Endodermal cell (in vitro differentiated cells): Measurements from ENCODE around the gene TECPR1. TPM values are rescaled to one million over a fixed set of nuclear protein-coding genes. Genes with fewer than 3 reads are reported as not detected.

Experiments used
- DNase-seq: peaks from one replicate; pipeline ENCODE4 v3.0.0-alpha.2; 2017
- H3K27ac ChIP-seq: 2 replicates; pipeline ENCODE4 v1.5.1; 2013; ENCODE audit warnings: mild to moderate bottlenecking, low read depth, low read length, moderate library complexity
- H3K27me3 ChIP-seq: 2 replicates; pipeline ENCODE4 v1.6.1; 2013; ENCODE audit warnings: mild to moderate bottlenecking, low read length, moderate library complexity; ENCODE audit not compliant: insufficient read depth, control insufficient read depth, poor library complexity, severe bottlenecking
- H3K36me3 ChIP-seq: 2 replicates; pipeline ENCODE4 v1.7.0; 2013; ENCODE audit warnings: mild to moderate bottlenecking, low read length, moderate library complexity; ENCODE audit not compliant: control insufficient read depth, insufficient read depth
- H3K4me1 ChIP-seq: one replicate; pipeline ENCODE4 v1.7.0; 2013; ENCODE audit warnings: low read length; ENCODE audit not compliant: control insufficient read depth, insufficient read depth
- H3K4me3 ChIP-seq: 2 replicates; pipeline ENCODE4 v1.5.1; 2013; ENCODE audit warnings: mild to moderate bottlenecking, low read length, moderate library complexity
- H3K9ac ChIP-seq: 2 replicates; pipeline ENCODE4 v1.6.1; 2013; ENCODE audit warnings: mild to moderate bottlenecking, low read length, moderate library complexity; ENCODE audit not compliant: poor library complexity, severe bottlenecking; ENCODE audit errors: extremely low read depth
- H3K9me3 ChIP-seq: 2 replicates; pipeline ENCODE4 v1.6.1; 2013; ENCODE audit warnings: mild to moderate bottlenecking, low read length, moderate library complexity; ENCODE audit not compliant: control insufficient read depth
- H3K27ac Mint-ChIP-seq: 2 replicates; pipeline ENCODE4 v1.8.0; 2020; ENCODE audit warnings: mixed read lengths
- H3K27me3 Mint-ChIP-seq: 2 replicates; pipeline ENCODE4 v1.8.0; 2021; ENCODE audit warnings: mild to moderate bottlenecking, mixed read lengths; ENCODE audit not compliant: insufficient read depth
- H3K36me3 Mint-ChIP-seq: 2 replicates; pipeline ENCODE4 v1.8.0; 2020; ENCODE audit warnings: low read depth, mixed read lengths
- H3K4me1 Mint-ChIP-seq: 2 replicates; pipeline ENCODE4 v1.8.0; 2020; ENCODE audit warnings: mixed read lengths
- H3K4me3 Mint-ChIP-seq: 2 replicates; pipeline ENCODE4 v1.8.0; 2020; ENCODE audit warnings: mild to moderate bottlenecking, moderate library complexity, mixed read lengths
- H3K9me3 Mint-ChIP-seq: 2 replicates; pipeline ENCODE4 v1.8.0; 2020; ENCODE audit warnings: mild to moderate bottlenecking, mixed read lengths
- WGBS, 2 experiments: methylation state at CpG; one replicate each; pipeline versions ENCODE4 v1.1.5 to v1.1.7; 2013; ENCODE audit warnings: missing lambda C conversion rate in 2 of 2, mixed read lengths in 1 of 2; ENCODE audit not compliant: insufficient coverage in 1 of 2, insufficient read length in 1 of 2; 5-methylcytosine and 5-hydroxymethylcytosine counted together
- total RNA-seq, 2 donors: library from RNA; stranded (reverse); fragmentation: NEBNext Ultra II Directional in 1 of 2; extraction: Animal tissue kit (Norgen Biotek cat#: 25700) in 1 of 2; gene quantifications; 2 replicates in 1 of 2; 3 replicates in 1 of 2; pipeline ENCODE4 v1.2.1, GENCODE V29; 2021
- TF ChIP-seq, protein P1 (sequence below): fragments of 200-600 bp; sonication (generic); conservative IDR thresholded peaks from 2 replicates; pipeline ENCODE4 v1.5.0; 2021; ENCODE audit warnings: antibody characterized with exemption, mild to moderate bottlenecking

TECPR1 gene
- total RNA-seq, 2 donors from 2014 or later = 27.2 to 32.0 TPM

DNA sequence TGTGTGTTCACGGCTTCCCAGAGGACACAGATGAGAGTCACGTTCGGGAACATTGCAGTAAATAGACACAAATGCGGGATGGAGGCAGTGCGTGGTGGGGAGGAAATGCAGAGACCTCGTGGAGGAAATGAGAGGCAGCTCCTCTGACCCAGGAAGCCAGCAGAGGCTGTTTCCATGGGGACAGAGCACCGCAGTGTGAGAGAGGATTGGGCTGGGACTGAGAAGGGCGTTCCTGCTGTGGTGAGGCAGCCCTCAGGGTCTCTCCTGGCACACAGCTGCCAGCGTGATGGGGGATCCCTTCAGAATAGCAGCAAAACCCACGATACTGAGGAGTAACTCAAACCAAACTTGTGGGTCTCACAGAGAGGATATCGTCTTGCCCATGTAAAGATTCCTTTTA is 62.5 kb downstream of the TECPR1 start:
- TF ChIP-seq, protein P1, sequence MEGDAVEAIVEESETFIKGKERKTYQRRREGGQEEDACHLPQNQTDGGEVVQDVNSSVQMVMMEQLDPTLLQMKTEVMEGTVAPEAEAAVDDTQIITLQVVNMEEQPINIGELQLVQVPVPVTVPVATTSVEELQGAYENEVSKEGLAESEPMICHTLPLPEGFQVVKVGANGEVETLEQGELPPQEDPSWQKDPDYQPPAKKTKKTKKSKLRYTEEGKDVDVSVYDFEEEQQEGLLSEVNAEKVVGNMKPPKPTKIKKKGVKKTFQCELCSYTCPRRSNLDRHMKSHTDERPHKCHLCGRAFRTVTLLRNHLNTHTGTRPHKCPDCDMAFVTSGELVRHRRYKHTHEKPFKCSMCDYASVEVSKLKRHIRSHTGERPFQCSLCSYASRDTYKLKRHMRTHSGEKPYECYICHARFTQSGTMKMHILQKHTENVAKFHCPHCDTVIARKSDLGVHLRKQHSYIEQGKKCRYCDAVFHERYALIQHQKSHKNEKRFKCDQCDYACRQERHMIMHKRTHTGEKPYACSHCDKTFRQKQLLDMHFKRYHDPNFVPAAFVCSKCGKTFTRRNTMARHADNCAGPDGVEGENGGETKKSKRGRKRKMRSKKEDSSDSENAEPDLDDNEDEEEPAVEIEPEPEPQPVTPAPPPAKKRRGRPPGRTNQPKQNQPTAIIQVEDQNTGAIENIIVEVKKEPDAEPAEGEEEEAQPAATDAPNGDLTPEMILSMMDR = no peak
- no peak overlapping the region for H3K27ac ChIP-seq
- no peak overlapping the region for H3K4me3 ChIP-seq
- no peak overlapping the region for H3K27ac Mint-ChIP-seq
- no peaks in the 10 kb centered on the region for H3K27me3 Mint-ChIP-seq
- DNase-seq = no peak
- H3K27me3 ChIP-seq = no peaks in the 10 kb centered on the region
- WGBS, 2 experiments = 89 to 95% methylated on average over 9 to 11 of the region's 11 CpGs
- peaks cover 46% of the 10 kb centered on the region for H3K36me3 ChIP-seq
- no peaks in the 10 kb centered on the region for H3K9me3 ChIP-seq
- H3K9ac ChIP-seq = no peak overlapping the region
- H3K4me1 ChIP-seq = no peaks in the 10 kb centered on the region
- H3K4me3 Mint-ChIP-seq = no peak overlapping the region
- no peaks in the 10 kb centered on the region for H3K9me3 Mint-ChIP-seq
- peaks cover 3% of the 10 kb centered on the region for H3K4me1 Mint-ChIP-seq
- peaks cover 57% of the 10 kb centered on the region for H3K36me3 Mint-ChIP-seq

DNA sequence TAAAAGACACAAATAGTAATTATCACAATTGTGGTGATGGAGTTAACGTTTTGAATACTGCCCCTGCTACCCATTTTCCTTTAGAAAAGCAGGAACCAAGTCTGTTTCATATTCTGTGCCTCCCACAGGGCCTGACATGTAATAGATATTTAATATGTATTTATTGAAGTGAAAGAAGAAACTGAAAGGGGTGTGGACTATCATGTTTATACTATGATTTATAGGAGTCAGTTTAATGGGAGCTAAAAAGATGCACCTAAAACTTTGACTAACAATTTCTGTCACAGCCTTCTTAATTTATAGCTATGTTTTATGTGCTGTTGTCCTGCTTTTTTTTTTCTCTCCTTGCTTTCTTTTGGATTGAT is 64.9 kb downstream of the TECPR1 start:
- Mint-ChIP-seq H3K4me3 (no peak overlapping the region), H3K4me1 (peaks cover 5% of the 10 kb centered on the region), H3K9me3 (no peaks in the 10 kb centered on the region), H3K27me3 (no peaks in the 10 kb centered on the region), H3K36me3 (peaks cover 45% of the 10 kb centered on the region), H3K27ac (no peak overlapping the region)
- no peak overlapping the region for H3K9ac ChIP-seq
- H3K36me3 ChIP-seq = peaks cover 25% of the 10 kb centered on the region
- no peaks in the 10 kb centered on the region for H3K27me3 ChIP-seq
- H3K9me3 ChIP-seq = no peaks in the 10 kb centered on the region
- TF ChIP-seq, protein P1 = no peak
- DNase-seq = no peak
- 89 to 100% methylated on average over 1 of the region's 1 CpG for WGBS, 2 experiments
- H3K4me3 ChIP-seq = no peak overlapping the region
- H3K4me1 ChIP-seq = no peaks in the 10 kb centered on the region
- H3K27ac ChIP-seq = no peak overlapping the region

DNA sequence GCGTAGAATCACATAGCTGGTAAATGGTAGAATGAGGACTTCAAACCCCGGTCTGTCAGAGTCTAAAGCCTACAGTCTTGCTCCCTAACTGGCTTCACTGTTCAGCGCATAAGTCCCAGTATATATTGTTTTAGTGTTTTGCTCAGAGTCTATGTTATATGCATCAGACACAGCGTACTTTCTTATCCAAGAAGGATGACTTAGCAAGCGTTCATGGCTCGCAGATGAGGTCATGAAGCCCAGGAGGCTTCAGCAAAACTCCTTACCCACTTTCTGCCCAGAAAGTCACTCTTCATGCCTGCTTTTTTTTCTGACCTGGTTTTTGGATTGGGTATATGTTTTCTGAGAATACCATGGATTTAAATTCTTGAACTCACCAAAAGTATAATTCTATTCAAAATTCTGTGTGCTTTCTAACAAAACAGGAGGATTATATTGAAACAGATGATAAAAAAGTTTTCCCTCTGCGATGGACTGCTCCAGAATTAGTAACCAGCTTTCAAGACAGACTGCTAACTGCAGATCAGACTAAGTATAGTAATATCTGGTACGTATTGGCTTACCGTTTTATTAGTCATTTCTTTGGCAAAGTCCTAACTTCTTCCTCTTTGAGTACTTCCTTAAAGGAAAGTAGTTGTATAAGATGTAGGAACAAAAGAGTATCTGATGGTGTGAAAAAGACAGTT is 65.4 kb downstream of the TECPR1 start:
- peaks cover 41% of the 10 kb centered on the region for H3K36me3 Mint-ChIP-seq
- peaks cover 5% of the 10 kb centered on the region for H3K4me1 Mint-ChIP-seq
- H3K27ac ChIP-seq = no peak overlapping the region
- H3K9ac ChIP-seq = no peak overlapping the region
- H3K27ac Mint-ChIP-seq = no peak overlapping the region
- H3K4me3 Mint-ChIP-seq = no peak overlapping the region
- H3K9me3 ChIP-seq = no peaks in the 10 kb centered on the region
- H3K9me3 Mint-ChIP-seq = no peaks in the 10 kb centered on the region
- TF ChIP-seq, protein P1 = no peak
- H3K4me1 ChIP-seq = no peaks in the 10 kb centered on the region
- DNase-seq = no peak
- peaks cover 20% of the 10 kb centered on the region for H3K36me3 ChIP-seq
- WGBS, 2 experiments = 92 to 97% methylated on average over 7 to 9 of the region's 9 CpGs
- no peaks in the 10 kb centered on the region for H3K27me3 Mint-ChIP-seq
- no peaks in the 10 kb centered on the region for H3K27me3 ChIP-seq
- H3K4me3 ChIP-seq = no peak overlapping the region
